SK-N-SH treated with all-trans-retinoic acid at 6 μM for 48 hours (cell line): ENCODE data around the gene METTL1.

Experiments
- ATAC-seq: fragments of 200-7000 bp; cut with Tn5 transposase; 3 replicates; pipeline ENCODE4 v1.9.1; 2020; ENCODE audit warnings: mild to moderate bottlenecking, moderate library complexity
- ARNTL ChIP-seq: fragments of 450-650 bp; formaldehyde crosslinking; IDR thresholded peaks from 2 replicates; pipeline ENCODE4 v1.5.0; 2020; ENCODE audit warnings: low read depth, mild to moderate bottlenecking, moderate library complexity, borderline replicate concordance
- BACH2 ChIP-seq: fragments of 250-450 bp; sonication (Bioruptor Pico); IDR thresholded peaks from 2 replicates; pipeline ENCODE4 v1.9.0; 2021; ENCODE audit warnings: mild to moderate bottlenecking, borderline replicate concordance
- CSDC2 ChIP-seq: fragments of 250-450 bp; sonication (Bioruptor Pico); IDR thresholded peaks from 2 replicates; pipeline ENCODE4 v1.5.0; 2020; ENCODE audit warnings: mild to moderate bottlenecking, moderate library complexity
- ESRRG ChIP-seq: fragments of 250-450 bp; sonication (Bioruptor Pico); IDR thresholded peaks from 2 replicates; pipeline ENCODE4 v1.6.1; 2021; ENCODE audit warnings: mild to moderate bottlenecking
- GLIS3 ChIP-seq: fragments of 250-450 bp; sonication (Bioruptor Pico); IDR thresholded peaks from 2 replicates; pipeline ENCODE4 v1.5.0; 2020; ENCODE audit warnings: mild to moderate bottlenecking, moderate library complexity
- ISL1 ChIP-seq: fragments of 250-450 bp; sonication (Bioruptor Pico); IDR thresholded peaks from 2 replicates; pipeline ENCODE4 v2.1.2; 2022; ENCODE audit warnings: mild to moderate bottlenecking, moderate library complexity
- OSR1 ChIP-seq: fragments of 250-450 bp; sonication (Bioruptor Pico); IDR thresholded peaks from 2 replicates; pipeline ENCODE4 v1.8.0; 2022; ENCODE audit warnings: moderate library complexity, mild to moderate bottlenecking, inconsistent platforms
- PPARA ChIP-seq: fragments of 250-450 bp; sonication (Bioruptor Pico); IDR thresholded peaks from 2 replicates; pipeline ENCODE4 v1.5.0; 2020; ENCODE audit warnings: mild to moderate bottlenecking, borderline replicate concordance
- RARB ChIP-seq: fragments of 250-450 bp; sonication (Bioruptor Pico); IDR thresholded peaks from 2 replicates; pipeline ENCODE4 v1.8.0; 2021; ENCODE audit warnings: mild to moderate bottlenecking, moderate library complexity
- SNAI2 ChIP-seq: fragments of 250-450 bp; sonication (Bioruptor Pico); IDR thresholded peaks from 2 replicates; pipeline ENCODE4 v1.5.0; 2020; ENCODE audit warnings: mild to moderate bottlenecking, moderate library complexity
- TCF4 ChIP-seq: fragments of 250-450 bp; sonication (Bioruptor Pico); IDR thresholded peaks from 2 replicates; pipeline ENCODE4 v1.8.0; 2021; ENCODE audit warnings: mild to moderate bottlenecking, moderate library complexity, borderline replicate concordance
- TOX ChIP-seq: fragments of 250-450 bp; sonication (Bioruptor Pico); IDR thresholded peaks from 2 replicates; pipeline ENCODE4 v1.8.0; 2021; ENCODE audit warnings: mild to moderate bottlenecking, moderate library complexity, borderline replicate concordance
- ZC3H10 ChIP-seq: fragments of 250-450 bp; sonication (Bioruptor Pico); IDR thresholded peaks from 2 replicates; pipeline ENCODE4 v1.5.1; 2021; ENCODE audit warnings: mild to moderate bottlenecking, moderate library complexity
- ZFP3 ChIP-seq: fragments of 250-450 bp; sonication (Bioruptor Pico); IDR thresholded peaks from 2 replicates; pipeline ENCODE4 v1.5.0; 2020; ENCODE audit warnings: mild to moderate bottlenecking, moderate library complexity
- ZNF70 ChIP-seq: fragments of 450-650 bp; formaldehyde crosslinking; IDR thresholded peaks from 2 replicates; pipeline ENCODE4 v1.5.0; 2020; ENCODE audit warnings: mild to moderate bottlenecking, moderate library complexity
- ZNF8 ChIP-seq: fragments of 450-650 bp; formaldehyde crosslinking; IDR thresholded peaks from 2 replicates; pipeline ENCODE4 v1.5.0; 2020; ENCODE audit warnings: mild to moderate bottlenecking, moderate library complexity
- TF ChIP-seq, protein P1 (sequence below): fragments of 250-450 bp; sonication (Bioruptor Pico); IDR thresholded peaks from 2 replicates; pipeline ENCODE4 v1.8.0; 2021; ENCODE audit warnings: low read depth, mild to moderate bottlenecking, moderate library complexity, borderline replicate concordance
- TF ChIP-seq, protein P2 (sequence below): fragments of 250-450 bp; sonication (Bioruptor Pico); IDR thresholded peaks from 2 replicates; pipeline ENCODE4 v1.5.1; 2021; ENCODE audit warnings: mild to moderate bottlenecking, moderate library complexity
- TF ChIP-seq, protein P3 (sequence below): fragments of 250-450 bp; sonication (Bioruptor Pico); IDR thresholded peaks from 2 replicates; pipeline ENCODE4 v1.8.0; 2020; ENCODE audit warnings: mild to moderate bottlenecking, moderate library complexity, borderline replicate concordance
- TF ChIP-seq, protein P4 (sequence below): fragments of 250-450 bp; sonication (Bioruptor Pico); IDR thresholded peaks from 2 replicates; pipeline ENCODE4 v1.5.0; 2020; ENCODE audit warnings: mild to moderate bottlenecking, moderate library complexity

Gene METTL1

DNA sequence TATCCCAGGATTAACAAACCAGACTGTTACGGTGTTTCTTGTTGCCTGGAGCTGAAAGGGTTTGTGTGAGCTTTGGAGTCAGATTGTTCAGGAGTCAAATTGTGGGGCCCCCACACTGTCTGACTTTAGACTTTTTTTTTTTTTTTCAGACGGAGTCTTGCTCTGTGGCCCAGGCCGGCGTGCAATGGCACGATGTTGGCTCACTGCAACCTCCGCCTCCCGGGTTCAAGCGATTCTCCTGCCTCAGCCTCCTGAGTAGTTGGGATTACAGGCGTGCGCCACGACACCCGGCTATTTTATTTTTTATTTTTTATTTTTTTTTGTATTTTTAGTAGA, 11.5 kb upstream of the METTL1 start:
- TF ChIP-seq ISL1 (no peak), ARNTL (CRISPR knock-in tag) (no peak), ZFP3 (CRISPR knock-in tag) (no peak), OSR1 (CRISPR knock-in tag) (no peak), RARB (CRISPR knock-in tag) (no peak), ZNF8 (CRISPR knock-in tag) (no peak), CSDC2 (CRISPR knock-in tag) (no peak), BACH2 (no peak), ZC3H10 (CRISPR knock-in tag) (no peak), PPARA (CRISPR knock-in tag) (no peak), TCF4 (CRISPR knock-in tag) (no peak), SNAI2 (CRISPR knock-in tag) (no peak), TOX (CRISPR knock-in tag) (no peak), ESRRG (CRISPR knock-in tag) (no peak), GLIS3 (CRISPR knock-in tag) (no peak)
- TF ChIP-seq, protein P1, sequence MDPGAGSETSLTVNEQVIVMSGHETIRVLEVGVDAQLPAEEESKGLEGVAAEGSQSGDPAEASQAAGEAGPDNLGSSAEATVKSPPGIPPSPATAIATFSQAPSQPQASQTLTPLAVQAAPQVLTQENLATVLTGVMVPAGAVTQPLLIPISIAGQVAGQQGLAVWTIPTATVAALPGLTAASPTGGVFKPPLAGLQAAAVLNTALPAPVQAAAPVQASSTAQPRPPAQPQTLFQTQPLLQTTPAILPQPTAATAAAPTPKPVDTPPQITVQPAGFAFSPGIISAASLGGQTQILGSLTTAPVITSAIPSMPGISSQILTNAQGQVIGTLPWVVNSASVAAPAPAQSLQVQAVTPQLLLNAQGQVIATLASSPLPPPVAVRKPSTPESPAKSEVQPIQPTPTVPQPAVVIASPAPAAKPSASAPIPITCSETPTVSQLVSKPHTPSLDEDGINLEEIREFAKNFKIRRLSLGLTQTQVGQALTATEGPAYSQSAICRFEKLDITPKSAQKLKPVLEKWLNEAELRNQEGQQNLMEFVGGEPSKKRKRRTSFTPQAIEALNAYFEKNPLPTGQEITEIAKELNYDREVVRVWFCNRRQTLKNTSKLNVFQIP (CRISPR knock-in tag), result no peak

DNA sequence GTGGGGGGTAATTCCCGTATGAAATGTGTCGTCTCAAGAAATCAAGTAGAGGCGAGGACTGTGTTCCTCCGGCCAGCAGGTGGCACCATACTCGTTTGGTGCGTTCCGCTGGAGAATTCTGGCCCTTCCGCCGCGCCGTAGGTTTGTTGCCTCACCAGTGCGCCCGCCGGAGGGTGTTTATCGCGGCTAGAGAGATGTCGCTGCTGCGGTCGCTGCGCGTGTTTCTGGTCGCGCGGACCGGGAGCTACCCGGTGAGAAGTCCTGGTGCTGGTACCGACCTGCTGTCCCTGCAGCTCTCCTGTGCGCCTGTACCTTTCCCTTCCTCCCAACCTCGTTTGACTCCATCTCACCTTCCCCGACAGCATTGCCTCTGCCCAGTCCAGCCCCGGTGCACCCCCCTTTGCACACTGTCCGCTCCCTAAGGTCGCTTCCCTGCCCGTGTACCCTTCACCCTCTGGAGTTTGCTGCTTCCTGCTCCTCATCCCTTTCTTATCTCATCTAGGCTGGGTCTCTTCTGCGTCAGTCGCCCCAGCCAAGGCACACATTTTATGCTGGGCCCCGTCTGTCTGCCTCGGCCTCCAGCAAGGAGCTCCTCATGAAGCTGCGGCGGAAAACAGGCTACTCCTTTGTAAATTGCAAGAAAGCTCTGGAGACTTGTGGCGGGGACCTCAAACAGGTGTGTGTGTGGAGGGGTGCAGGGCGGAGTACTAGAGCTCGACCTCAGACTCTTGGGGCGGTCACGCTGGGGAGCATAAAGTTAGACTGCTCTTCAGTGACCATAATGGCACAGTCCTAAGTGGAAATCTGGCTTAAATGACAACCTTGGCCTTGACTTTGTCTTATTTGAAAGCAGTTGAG, 10.9 kb upstream of the METTL1 start, which contains the start of gene TSFM:
TSFM (plus strand) TSS at position 180 of the 858 bp plus-strand sequence; CDS start at position 195, 15 bp downstream.
- ATAC-seq, result peak; percentile 91
- no peak for TF ChIP-seq PPARA (CRISPR knock-in tag)
- TF ChIP-seq CSDC2 (CRISPR knock-in tag), result no peak
- no peak for TF ChIP-seq TOX (CRISPR knock-in tag)
- TF ChIP-seq ARNTL (CRISPR knock-in tag), result no peak
- TF ChIP-seq OSR1 (CRISPR knock-in tag), result no peak
- no peak for TF ChIP-seq ISL1
- no peak for TF ChIP-seq ESRRG (CRISPR knock-in tag)
- TF ChIP-seq, protein P2, sequence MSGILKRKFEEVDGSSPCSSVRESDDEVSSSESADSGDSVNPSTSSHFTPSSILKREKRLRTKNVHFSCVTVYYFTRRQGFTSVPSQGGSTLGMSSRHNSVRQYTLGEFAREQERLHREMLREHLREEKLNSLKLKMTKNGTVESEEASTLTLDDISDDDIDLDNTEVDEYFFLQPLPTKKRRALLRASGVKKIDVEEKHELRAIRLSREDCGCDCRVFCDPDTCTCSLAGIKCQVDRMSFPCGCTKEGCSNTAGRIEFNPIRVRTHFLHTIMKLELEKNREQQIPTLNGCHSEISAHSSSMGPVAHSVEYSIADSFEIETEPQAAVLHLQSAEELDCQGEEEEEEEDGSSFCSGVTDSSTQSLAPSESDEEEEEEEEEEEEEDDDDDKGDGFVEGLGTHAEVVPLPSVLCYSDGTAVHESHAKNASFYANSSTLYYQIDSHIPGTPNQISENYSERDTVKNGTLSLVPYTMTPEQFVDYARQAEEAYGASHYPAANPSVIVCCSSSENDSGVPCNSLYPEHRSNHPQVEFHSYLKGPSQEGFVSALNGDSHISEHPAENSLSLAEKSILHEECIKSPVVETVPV (CRISPR knock-in tag), result no peak
- TF ChIP-seq, protein P3, sequence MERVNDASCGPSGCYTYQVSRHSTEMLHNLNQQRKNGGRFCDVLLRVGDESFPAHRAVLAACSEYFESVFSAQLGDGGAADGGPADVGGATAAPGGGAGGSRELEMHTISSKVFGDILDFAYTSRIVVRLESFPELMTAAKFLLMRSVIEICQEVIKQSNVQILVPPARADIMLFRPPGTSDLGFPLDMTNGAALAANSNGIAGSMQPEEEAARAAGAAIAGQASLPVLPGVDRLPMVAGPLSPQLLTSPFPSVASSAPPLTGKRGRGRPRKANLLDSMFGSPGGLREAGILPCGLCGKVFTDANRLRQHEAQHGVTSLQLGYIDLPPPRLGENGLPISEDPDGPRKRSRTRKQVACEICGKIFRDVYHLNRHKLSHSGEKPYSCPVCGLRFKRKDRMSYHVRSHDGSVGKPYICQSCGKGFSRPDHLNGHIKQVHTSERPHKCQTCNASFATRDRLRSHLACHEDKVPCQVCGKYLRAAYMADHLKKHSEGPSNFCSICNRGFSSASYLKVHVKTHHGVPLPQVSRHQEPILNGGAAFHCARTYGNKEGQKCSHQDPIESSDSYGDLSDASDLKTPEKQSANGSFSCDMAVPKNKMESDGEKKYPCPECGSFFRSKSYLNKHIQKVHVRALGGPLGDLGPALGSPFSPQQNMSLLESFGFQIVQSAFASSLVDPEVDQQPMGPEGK (CRISPR knock-in tag), result peak; percentile 74; the same call in 1 of the 2 replicates
- TF ChIP-seq, protein P4, sequence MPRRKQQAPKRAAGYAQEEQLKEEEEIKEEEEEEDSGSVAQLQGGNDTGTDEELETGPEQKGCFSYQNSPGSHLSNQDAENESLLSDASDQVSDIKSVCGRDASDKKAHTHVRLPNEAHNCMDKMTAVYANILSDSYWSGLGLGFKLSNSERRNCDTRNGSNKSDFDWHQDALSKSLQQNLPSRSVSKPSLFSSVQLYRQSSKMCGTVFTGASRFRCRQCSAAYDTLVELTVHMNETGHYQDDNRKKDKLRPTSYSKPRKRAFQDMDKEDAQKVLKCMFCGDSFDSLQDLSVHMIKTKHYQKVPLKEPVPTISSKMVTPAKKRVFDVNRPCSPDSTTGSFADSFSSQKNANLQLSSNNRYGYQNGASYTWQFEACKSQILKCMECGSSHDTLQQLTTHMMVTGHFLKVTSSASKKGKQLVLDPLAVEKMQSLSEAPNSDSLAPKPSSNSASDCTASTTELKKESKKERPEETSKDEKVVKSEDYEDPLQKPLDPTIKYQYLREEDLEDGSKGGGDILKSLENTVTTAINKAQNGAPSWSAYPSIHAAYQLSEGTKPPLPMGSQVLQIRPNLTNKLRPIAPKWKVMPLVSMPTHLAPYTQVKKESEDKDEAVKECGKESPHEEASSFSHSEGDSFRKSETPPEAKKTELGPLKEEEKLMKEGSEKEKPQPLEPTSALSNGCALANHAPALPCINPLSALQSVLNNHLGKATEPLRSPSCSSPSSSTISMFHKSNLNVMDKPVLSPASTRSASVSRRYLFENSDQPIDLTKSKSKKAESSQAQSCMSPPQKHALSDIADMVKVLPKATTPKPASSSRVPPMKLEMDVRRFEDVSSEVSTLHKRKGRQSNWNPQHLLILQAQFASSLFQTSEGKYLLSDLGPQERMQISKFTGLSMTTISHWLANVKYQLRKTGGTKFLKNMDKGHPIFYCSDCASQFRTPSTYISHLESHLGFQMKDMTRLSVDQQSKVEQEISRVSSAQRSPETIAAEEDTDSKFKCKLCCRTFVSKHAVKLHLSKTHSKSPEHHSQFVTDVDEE, result 0 out of 2 replicates have a peak, but pooled peaks have one; percentile 13
- no peak for TF ChIP-seq ZC3H10 (CRISPR knock-in tag)
- TF ChIP-seq SNAI2 (CRISPR knock-in tag), result no peak
- TF ChIP-seq, all 23 proteins: peak for 2

More for the DNA sequence above, 11.5 kb upstream of the METTL1 start:
- no peak for ATAC-seq

DNA sequence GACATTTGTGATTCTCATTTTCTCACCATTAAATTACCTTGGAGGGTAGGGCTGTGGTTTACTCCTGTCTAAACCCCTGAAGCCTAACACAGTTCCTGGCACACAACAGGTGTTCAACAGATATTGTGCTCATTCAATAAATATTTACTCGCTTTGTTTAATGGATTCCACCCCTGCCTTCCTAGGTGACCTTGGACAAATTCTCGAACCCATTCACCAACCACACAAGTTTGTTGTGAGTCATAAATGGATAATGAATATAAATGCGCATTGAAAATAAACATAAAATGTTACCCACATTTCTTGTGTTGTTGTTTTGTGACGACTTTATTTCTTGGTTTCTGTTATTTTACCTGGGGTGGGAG, 10.3 kb upstream of the METTL1 start:
- TF ChIP-seq, protein P2 (CRISPR knock-in tag), result no peak
- TF ChIP-seq CSDC2 (CRISPR knock-in tag) (no peak), ZNF70 (CRISPR knock-in tag) (no peak)
- no peak for ATAC-seq
